ENCODE results near the gene ADCY5.

ADCY5 gene

DNA sequence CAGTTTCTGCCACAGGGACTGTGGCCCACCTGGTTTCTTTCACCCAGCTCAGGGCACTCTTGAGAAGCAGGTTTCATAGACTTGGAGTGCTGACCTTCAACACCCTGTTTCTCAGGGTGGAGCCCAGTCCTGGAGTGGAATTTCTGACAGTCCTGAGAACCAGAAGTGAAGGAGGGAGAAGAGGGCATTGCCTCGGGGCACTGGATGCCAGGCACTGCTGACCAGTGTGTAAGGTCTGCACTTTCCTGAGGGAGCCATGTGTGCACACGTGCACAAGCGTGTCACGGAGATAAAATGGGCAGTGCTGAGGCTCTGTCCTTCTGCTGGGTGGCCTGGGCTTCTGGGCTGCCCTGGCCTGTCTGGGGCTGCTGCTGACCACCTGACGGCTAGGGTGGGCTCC is 128.7 kb downstream of the ADCY5 start:
- DNase-seq = no peak

DNA sequence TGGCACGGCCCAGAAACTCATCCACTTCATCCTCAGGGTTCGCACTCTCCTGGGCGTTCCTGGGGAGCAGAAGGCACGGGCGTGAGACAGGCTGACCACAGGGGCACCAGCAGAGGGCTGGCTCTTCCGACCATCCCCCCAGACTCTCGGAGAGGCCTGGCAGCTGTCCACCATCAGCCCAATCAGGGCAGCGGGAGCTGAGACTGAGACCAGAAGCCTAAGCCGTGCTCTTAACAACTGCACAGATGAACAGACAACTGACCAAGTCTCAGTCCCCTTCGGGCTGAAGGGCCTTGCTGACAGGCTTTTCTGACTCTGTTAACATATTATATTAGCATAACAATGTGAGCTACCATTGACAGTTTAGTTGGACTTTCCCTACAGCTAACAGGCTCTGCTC is 129.1 kb downstream of the ADCY5 start:
- DNase-seq = no peak

DNA sequence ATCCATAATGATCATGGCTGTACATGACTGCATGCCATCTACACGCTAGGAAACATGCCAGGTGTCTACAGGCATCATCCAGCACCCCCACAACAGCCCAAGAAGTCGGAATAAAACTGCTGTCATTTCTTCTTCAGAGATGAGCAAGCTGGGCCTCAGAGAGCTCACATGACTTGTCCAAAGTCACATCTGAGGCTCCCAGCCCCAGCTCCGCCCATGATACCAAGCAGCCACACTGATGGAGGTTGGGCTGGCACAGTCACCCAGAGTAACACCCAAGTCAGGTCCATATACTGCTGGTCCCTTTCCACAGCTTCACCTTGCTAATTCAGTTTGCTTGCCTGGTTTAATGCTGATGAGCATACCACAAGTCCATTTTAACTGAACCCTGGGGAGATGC is 130.5 kb downstream of the ADCY5 start:
- no peak for DNase-seq

DNA sequence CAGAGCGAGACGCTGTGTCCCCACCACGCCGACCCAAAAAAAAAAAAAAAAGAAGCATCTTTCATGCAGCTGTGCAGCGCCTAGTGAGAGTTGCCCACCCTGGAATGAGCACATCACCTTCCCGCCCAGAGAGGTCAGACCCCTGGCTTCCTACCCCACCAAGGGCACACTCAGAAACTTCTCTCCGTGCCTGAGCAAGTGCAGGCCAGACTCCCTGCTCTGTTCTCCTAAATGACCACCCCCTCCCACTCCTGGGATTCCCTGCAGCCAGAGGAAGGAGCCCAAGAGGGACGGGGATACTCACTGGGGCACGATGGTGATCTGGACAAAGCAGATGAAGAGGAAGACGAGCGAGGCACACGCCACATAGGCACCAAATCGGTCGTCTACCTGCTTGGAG is 131.2 kb downstream of the ADCY5 start:
- no peak for DNase-seq

DNA sequence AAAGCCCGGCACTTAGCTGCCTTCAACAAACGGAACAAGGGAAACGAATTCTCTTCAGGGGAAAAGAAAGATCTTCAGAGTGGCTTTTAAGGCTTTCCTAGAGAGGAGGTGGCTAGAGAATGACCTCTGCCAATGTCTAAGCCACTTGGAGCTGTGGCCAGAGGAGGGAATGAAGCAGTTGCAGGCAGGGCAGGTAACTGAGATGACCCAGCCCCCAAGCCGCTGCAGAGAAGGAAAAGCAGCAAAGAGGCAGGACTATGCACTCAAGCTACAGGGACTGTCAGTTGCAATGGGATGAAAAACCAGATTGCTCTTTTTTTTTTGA is 133.7 kb downstream of the ADCY5 start:
- no peak for DNase-seq

DNA sequence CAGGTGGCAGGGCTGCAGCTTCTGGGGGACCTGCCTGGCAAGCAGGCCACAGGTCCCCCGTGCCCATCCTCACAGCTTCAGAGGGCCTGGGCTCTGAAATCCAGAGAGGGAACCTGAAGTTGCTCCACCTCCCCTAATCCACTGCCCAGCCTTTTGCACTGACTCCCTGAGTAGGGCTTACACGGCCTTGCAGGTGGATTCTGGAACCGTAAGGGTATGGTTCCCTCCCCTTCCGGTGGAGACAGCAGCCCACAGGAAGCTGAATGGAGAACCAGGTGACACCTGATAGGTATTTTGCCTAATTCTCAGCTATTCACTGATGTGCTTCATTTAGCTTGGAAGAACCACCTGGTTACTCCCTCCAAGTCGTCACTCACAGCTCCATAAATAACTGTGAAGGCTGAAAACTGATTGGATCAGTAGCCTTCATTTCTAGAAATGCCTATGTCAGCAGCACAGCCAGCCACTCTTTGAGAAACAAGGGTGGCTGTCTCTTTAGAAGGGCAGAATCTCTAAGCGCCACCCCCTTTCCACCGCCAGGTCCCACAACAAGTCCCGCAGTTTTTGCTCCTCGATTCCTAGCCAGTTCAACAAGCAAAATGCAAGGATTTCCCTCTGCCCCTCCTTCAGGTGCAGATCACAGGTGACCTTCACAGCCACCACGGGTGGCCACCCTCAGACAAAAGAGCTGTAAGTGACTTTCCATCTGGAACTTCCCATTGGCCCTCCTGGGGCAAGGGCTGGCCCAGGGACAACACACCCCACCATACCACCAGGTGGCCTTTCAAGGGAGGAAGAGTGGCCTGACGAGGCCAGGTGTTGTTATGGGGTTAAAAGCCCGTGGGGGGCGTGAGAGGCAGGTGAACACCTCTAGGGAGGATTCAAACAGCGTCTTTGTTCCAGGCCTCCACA is 134.3 kb downstream of the ADCY5 start:
- DNase-seq = no peak

DNA sequence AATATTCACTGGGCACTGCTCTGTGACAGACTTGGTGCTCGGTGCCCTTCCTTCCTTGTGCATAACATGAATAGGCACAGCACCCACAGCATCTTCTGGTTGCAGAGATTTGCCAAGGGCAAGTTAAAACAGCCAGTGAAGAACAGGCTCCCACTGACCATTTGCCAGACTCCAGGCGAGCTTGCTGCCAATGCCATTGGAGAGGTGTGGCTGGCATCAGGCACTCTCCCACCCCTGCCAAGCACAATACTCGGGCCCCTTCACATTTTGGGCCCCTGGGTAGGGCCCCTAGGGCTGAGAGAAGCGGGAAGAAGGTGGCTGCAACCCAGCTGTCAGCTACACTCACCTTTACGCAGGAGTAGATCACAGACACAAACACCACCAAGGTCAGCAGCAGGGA is 135.0 kb downstream of the ADCY5 start:
- DNase-seq = no peak

DNA sequence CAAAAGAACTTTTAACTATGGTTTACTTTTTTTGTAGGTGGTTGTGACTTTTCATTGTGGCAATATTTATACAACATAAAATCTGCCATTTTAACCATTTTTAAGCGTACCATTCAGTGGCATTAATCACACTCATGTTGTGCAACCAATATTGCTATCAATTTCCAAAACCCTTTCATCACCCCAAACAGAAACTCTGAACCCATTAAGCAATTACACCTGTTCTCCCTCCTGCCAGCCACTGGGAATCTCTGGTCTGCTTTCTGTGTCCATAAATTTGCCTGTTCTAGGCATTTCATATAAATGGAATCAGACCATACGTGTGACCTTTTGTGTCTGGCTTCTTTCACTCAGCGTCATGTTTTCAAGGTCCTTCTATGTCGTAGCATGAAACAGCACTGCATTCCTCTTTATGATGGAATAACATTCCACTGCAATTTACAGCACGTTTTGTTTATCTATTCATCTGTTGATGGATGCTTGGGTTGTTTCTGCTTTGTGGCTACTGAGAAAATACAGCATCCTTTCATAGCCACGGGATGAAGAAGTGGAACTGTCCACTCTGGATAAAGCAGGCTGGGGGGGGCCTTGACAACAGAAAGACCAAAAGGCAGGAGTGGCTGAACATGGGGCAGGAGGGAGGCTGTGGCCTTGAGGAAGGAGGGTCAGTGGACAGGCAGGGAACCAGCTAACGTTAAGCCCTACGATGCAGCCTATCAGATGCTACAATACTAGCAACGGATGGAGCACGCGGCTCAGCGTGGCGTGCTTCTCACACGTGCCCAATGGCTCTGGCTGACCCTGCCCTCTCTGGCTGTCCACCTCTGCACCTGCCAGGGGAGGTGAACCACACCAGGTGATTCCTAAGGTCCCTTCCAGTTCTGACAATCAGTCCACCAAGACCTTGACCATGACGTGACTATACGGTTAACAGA is 136.3 kb downstream of the ADCY5 start:
- no peak for DNase-seq

DNA sequence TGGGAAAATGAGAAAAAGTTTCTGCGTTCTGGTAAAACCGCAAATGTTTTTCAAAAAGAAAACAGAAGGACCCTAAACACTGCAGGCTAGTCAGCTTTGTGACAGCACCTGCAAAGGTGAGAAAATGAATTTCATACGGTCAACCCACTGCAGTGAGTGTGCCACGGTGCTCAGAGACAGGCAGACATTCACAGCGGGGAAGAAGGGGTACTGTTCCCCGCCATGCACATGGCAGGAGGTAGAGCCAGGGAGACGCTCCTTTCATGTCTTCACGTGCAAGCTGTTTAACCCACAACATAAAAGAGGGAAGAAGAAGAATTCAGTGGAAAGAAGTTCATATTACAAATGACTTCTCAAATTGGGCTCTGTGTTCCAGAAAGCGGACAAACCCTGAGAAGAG is 137.7 kb downstream of the ADCY5 start:
- no peak for DNase-seq

DNA sequence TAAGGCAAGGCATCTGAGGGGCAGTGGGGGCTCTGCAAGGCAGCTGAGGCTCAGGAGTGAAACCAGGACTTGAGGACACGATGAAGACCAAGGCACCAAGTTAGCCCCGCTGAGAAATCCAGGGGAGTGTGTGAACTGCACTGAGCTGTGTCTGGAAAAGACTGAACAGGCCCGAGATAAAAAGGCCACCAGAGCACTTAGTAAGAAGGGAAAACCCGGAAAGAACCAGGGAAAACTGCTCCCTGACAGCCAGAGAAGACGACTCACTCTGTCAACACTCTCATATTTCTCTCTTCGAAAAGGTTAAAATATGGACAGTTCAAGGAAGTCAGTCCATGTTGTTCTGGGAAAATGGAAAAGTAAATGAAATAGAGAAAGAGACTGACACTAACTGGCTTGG is 138.1 kb downstream of the ADCY5 start:
- DNase-seq = no peak

DNA sequence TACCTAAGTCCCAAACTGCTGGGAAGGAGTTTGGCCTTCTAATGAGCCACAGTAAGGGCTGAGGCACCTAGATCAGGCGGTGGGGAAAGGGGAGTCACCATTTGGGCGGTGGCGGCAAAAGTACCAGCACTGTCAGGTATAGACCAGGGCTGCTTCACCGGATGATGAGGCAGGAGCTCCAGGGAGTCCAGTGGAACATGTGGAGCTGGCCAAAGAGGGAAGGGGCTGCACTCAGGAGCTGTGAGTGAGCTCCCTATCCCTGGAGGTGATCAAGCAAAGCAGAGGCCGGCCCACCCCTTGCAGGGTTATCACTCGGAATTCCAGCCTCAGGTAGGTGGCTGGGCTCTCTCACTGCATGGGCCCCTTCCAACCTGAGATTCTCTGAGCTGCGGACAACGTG is 138.7 kb downstream of the ADCY5 start:
- no peak for DNase-seq

DNA sequence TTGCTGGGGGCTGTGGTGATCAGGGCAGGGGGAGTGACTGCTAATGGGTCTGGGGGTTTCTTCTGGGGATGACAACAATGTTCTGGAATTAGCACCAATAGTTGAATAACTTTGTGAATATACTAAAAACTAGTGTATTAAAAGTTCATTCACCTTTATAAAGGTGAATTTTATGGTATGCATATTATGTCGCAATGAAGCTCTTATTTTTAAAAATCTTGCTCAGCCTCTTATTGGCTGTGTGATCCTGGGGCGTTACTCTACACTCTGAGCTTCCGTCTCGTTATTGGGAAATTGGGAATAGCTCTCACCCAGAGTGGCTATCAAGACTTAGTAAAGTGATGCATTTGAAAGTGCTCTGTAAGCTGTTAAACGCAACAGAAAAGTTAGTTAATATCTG is 141.8 kb downstream of the ADCY5 start:
- DNase-seq = no peak

DNA sequence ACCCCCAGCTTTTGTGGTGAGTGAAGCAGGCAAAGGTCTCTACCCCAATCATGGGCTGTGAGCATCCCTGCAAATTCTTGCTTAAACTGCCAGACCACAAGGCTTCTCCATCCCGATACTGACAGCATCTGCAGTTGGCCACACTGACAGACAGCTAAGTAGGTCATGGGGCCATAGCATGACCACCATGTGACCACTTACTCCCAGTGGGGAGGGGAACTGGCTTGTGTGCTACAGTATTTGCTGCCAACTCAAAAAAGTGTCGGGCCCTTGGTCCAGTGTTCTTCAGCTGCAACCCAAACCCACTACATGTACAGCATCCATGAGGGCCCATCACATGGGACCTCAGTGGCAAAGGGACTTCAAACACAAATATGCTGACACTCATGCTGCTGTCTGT is 143.7 kb downstream of the ADCY5 start:
- no peak for DNase-seq

DNA sequence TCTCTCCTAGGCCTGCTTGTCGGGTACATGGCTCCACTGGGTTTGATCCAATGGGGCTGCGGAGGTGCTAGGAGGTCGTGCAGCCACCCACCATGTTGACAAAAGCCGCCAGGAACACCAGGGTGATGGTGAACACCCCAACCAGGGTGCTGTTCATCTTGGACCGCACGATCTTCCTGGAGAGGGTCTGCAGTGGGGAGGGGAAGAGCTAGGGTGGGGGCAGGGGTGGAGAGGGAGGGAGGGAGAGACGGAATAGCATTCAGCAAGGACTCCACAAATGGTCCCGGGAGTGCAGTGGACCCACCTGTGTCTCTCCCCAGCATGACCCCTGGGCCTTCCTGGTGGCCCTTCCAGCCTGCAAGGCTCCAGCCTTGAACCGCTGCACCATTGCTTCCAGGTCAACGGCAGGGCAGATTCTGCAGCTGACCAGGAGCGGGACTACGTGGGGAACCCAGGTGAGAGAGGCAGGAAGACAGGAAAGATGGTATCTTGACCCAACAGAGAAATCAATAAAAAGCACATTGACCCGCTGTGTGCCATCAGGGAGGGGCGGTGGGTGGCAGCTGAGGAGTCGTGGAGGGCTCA is 144.8 kb downstream of the ADCY5 start:
- no peak for DNase-seq

DNA sequence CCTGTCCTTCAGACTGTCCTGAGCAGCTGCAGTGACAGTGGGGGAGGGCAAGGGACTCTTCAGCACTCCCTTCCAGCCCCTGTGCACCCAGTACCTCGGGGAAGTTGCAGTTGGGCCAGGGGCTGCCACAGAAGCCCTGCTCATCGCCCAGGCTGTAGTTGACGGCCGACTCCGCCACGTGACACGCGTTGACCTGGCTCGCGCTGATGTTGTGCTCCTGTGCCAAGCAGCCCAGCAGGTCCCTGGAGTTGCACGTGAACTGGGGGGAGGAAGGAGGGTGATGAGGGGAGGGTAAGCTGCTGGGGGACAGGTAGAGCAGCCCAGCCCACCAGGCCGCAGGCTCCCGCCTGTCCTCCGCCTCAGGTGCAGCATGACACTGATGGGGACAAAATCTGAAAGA is 145.9 kb downstream of the ADCY5 start:
- DNase-seq = no peak

DNA sequence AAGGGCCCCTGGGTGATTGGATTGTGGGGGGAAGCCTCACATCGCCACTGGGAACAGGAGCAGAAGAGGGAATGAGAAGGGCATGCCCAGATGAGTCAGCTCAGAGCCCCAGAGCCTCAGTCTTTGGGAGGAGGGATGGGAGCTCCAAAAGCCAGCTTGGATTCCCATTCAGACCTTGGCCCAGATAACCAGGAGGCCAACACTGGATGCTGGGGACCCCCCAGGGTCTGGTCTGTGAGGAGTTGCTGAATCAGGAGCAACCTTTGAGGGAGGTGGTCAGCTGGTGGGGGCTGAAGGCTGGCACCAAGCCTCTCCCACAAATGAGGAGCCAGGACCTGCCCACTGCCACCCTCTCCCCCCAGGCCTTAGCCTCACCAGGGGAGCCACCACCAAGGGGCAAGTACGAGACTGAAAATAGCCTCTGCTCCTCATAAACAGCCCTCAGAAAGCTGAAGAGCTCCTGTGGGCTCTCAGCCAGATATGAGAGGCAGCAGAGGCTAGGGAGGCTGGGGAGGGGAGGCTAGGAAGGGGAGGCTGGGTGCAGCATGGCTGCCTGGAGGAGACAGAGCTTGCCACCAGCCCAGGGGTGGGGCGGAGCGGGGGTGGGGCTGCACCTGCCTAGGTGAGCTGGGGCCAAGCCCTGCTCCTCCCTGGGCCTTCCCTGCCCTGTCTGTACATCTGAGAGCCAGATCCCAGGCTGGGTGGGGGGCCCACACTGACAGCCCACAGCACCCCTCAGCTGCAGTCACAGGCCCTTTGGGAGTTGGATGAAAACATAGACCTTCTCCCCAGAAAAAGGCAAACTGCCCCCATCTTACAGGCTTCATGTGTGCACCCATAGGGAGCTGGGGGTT is 147.3 kb downstream of the ADCY5 start:
- DNase-seq = no peak

DNA sequence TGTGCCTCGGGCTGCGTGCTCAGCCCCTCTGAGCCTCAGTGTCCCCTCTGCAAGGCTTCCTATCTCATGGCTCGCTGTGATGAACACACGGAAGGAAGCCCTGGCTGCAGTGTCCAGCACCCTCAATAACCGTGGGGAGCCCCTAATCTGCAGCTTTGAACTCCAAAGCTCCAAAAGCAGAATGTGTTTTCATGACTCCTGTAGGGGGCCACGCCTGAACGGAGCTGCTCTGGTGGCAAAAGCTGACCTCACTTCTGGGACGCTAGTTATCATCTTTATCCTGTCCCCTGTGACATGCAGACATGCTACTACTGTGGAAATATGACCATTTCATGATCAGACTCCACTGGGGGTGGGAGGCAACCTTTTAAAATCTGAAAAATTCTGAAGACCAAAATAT is 148.3 kb downstream of the ADCY5 start:
- DNase-seq = no peak

DNA sequence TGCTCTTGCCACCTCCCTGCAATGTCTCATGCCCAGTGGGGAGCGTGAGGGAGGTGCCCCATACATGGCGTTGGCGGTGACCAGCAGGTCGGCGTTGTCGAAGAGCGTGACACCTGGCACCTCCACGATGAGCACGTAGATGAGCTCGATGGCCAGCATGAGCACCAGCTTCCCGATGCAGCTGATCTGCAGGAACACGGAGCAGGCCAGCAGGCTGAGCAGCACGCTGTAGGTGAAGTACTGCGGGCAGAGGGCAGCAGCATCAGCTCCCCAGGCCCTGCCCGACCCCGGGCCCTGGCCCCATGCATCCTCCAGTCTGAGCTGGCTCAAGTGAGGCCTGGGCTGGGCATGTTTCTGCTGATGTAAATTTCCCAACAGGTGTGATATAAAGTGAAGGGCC is 148.8 kb downstream of the ADCY5 start:
- DNase-seq = no peak

DNA sequence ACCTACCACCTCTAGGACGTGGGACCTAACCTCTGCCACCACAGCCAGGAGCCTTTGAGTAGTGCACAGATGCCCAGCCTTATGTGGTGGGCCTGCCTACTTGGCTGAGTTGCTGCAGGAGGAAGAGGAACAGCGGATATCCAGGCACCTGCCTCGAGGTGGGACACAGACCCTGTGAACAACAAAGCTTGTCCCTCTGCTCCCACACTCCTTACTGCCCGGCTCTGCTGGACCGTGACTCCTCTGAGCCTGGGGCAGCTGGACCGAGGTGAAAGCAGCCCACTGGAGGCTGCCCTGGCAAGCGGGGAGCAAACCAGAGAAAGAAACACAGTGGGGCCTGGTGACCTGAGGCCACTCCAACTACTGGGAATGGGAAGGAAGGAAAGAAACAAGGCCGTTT is 149.3 kb downstream of the ADCY5 start:
- no peak for DNase-seq

DNA sequence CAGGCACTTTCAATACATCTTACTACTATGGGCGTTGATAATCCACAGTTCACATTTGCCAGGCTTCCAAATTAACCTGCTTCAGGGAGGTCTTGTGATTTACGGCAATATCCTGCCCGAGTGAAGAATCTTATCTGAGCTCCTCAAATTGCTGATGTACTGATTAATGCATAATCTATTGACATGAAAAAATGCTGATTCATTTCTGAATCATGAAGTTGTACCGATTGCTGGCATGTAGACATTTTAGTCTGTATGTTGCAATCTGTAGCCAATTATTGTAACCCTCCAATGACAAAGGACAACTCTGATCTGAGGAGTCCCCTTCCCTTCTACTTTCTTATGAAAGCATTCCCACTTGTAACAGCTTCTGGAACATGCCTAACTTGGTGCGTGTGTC is 150.0 kb downstream of the ADCY5 start:
- DNase-seq = no peak

DNA sequence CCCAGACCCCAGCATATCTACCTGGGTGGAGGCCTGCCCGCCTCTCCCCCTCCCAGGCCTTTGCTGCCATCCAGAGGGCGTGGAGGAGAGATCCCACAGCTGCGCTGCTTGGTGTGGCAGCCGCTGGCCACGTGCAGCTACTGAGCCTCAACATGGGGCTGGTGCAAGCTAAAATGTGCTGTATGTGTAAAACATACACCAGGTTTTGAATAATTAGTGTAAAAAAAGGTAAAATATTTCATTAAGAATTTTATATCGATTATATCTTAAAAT is 151.3 kb downstream of the ADCY5 start:
- no peak for DNase-seq

DNA sequence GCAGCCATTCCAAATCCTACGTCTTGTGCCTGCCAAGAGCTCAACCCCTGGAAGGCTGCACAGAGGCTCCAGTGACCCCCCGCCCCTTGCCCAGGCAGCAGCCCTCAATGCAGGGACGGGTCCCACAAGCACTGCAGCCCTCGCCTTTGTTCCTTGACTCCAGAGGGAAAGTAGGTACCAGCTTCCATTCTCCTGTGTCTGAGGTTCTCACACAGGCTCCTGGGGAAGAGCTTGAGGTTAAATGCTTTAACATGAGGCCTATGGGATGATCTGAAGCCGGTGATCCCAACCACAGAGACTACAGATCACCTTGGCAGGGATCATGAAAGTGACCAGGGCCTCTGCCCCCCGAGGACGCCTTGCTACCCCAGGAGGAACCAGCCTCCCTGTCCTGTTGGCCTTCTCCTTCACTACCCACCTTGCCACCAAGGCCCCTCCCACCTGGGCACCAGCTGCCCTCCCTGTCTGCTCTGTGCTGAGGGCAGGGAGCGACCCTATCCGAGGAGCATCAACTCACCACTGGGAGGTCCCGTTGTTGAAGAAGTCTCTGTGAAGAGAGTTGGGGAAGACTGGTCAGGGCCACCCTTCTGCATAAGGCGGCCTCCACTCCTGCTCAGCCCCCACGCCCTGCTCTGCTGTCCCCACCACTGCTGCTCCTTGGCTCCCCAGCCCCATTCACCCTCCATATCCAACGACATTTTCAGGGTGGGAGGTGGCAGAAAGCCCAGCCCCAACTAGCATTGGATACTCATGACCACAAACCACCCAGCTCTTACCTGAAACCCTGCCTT is 151.9 kb downstream of the ADCY5 start:
- no peak for DNase-seq

Data from SHP77 treated with DMSO at 0.1 percent for 48 hours (cell line).